ENCODE results near the gene MUCL3.
"Not testable (repeated sequence)": the region's sequence is repeated elsewhere in the genome, so short reads cannot be mapped to it uniquely, and the experiment has no call there.

MUCL3 gene

DNA sequence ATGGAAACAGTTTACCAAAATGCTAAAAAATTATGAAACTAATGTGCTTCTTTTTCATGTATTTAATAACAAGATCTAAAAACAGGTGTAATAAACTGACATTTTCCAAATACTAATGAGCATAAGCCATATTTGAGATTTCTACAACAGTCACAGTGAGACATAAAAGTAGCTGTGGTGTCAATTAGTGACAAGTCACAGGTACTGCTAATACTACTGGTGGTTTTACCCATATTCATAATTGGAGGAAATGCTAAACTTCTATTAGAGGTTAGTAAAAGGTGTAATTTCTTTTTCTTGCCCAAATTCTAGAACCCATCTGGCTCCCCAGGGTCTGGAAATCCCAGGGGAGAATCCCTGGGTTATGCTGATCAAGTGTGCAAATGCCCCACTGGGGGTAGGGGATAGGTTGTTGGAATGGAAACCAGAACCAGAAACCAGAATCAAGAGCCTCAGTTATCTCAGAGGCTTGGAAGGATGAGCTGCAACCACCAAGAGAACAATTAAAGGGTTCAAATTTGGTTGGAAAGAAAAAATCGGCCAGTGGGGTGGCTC lies 39.8 kb upstream of the MUCL3 start:
- peaks cover 29% of the 10 kb centered on the region for H3K36me3 Mint-ChIP-seq (ENCODE audit: low read depth)
- H3K4me1 Mint-ChIP-seq: no peaks in the 10 kb centered on the region
- H3K4me3 Mint-ChIP-seq: no peak overlapping the region
- H3K9me3 Mint-ChIP-seq: no peaks in the 10 kb centered on the region
- TF ChIP-seq, protein P1, sequence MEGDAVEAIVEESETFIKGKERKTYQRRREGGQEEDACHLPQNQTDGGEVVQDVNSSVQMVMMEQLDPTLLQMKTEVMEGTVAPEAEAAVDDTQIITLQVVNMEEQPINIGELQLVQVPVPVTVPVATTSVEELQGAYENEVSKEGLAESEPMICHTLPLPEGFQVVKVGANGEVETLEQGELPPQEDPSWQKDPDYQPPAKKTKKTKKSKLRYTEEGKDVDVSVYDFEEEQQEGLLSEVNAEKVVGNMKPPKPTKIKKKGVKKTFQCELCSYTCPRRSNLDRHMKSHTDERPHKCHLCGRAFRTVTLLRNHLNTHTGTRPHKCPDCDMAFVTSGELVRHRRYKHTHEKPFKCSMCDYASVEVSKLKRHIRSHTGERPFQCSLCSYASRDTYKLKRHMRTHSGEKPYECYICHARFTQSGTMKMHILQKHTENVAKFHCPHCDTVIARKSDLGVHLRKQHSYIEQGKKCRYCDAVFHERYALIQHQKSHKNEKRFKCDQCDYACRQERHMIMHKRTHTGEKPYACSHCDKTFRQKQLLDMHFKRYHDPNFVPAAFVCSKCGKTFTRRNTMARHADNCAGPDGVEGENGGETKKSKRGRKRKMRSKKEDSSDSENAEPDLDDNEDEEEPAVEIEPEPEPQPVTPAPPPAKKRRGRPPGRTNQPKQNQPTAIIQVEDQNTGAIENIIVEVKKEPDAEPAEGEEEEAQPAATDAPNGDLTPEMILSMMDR (IDR thresholded peaks at IDR 0.05; ENCODE audit: unreplicated experiment in 3 of 3): no peak
- H3K27ac Mint-ChIP-seq: no peak overlapping the region
- no peaks in the 10 kb centered on the region for H3K27me3 Mint-ChIP-seq (ENCODE audit: low read depth)

DNA sequence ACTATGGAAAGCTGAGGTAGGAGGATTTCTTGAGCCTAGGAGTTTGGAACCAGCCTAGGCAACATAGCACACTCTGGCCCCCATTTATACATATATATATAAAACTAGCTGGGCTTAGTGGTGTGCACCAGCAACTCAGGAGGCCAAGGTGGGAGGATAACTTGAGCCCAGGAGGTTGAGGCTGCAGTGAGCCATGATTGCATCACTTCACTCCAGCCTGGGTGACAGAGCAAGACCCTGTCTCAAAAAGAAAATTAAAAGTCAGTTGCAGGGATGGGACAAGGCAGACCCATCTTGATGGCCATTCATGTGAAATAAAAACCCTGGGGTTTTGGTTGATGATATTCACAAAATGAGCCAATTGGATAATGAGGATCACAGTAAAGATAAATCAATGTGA lies 39.3 kb upstream of the MUCL3 start:
- Mint-ChIP-seq H3K4me1 (no peaks in the 10 kb centered on the region), H3K4me3 (no peak overlapping the region), H3K27me3 (ENCODE audit: low read depth) (no peaks in the 10 kb centered on the region), H3K36me3 (ENCODE audit: low read depth) (peaks cover 26% of the 10 kb centered on the region), H3K9me3 (no peaks in the 10 kb centered on the region), H3K27ac (no peak overlapping the region)
- TF ChIP-seq, protein P1 (IDR thresholded peaks at IDR 0.05; ENCODE audit: unreplicated experiment in 3 of 3): no peak

DNA sequence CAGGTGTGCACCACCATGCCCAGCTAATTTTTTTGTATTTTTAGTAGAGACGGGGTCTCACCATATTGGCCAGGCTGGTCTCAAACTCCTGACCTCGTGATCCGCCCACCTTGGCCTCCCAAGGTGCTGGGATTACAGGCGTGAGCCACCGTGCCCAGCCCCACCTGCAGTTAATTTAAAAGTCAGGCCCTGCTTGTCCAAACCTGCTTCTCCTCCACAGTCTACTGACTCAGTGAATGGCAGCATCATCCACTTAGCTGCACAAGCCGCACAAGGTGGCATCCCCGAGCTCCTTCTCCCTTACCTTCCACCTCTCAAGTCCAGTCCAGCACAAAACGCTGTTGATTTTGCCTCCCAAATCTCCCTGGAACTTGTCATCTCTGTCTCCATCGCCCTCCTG lies 38.6 kb upstream of the MUCL3 start:
- not testable (repeated sequence) for H3K27me3 Mint-ChIP-seq (ENCODE audit: low read depth); H3K27ac Mint-ChIP-seq; H3K4me1 Mint-ChIP-seq; H3K4me3 Mint-ChIP-seq; H3K9me3 Mint-ChIP-seq
- H3K36me3 Mint-ChIP-seq (ENCODE audit: low read depth): peaks cover 22% of the 10 kb centered on the region

DNA sequence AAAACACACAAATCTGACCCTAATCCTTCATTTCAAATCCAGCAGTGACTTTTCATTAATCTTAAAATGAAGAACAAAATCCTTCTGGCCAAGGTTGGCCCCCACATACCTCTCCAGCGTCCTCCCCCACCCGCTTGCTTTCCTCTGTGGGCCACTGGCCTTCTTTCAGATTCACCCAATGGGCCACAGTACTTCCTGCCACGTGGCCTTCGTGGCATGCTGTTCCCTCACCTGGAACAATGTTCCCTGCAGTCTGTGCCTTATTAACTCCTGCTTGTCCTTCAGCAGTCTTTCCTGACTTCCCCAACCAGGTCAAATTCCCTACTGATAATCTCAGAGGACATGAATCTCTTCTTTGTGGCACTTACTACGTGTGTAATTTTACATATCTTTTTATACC lies 38.1 kb upstream of the MUCL3 start:
- Mint-ChIP-seq H3K27me3 (ENCODE audit: low read depth) (no peaks in the 10 kb centered on the region), H3K9me3 (no peaks in the 10 kb centered on the region), H3K27ac (no peak overlapping the region), H3K36me3 (ENCODE audit: low read depth) (peaks cover 22% of the 10 kb centered on the region), H3K4me3 (no peak overlapping the region), H3K4me1 (peaks cover under 1% of the 10 kb centered on the region)
- TF ChIP-seq, protein P1 (IDR thresholded peaks at IDR 0.05; ENCODE audit: unreplicated experiment in 3 of 3): no peak

DNA sequence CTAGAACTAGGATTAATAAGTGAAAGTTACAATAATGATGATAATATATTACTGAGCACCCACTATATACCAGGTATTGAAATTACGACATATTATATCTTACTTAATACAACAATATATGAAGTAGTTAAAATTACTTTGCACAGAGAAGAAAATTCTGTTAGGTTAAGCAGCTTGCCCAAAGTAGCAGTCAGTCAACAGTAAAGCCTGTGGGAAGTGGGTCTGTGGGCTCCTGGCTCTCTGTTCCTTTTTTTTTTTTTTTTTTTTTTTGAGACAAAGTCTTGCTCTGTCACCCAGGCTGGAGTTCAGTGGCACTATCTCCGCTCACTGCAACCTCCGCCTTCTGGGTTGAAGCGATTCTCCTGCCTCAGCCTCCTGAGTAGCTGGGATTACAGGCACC lies 37.5 kb upstream of the MUCL3 start:
- Mint-ChIP-seq H3K36me3 (ENCODE audit: low read depth) (peaks cover 17% of the 10 kb centered on the region), H3K27ac (no peak overlapping the region), H3K4me1 (peaks cover 6% of the 10 kb centered on the region), H3K9me3 (no peaks in the 10 kb centered on the region), H3K4me3 (no peak overlapping the region), H3K27me3 (ENCODE audit: low read depth) (no peaks in the 10 kb centered on the region)
- TF ChIP-seq, protein P1 (IDR thresholded peaks at IDR 0.05; ENCODE audit: unreplicated experiment in 3 of 3): no peak

DNA sequence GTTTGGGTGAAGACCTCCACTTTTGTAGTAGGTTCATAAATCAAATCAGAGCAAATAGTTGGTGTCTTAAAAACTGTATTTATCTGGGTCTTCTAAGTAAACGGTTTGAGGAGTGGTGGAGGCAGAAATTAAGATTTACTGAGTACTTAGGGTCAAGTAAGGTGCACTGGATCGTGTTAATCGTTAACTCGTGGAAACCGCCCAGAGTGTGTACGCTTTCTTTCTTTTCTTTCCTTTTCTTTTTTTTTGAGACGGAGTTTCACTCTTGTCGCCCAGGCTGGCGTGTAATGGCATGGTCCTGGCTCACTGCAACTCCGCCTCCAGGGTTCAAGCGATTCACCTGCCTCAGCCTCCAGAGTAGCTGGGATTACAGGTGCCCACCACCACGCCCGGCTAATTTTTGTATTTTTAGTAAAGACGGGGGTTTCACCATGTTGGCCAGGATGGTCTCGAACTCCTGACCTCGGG lies 33.4 kb upstream of the MUCL3 start:
- H3K9me3 Mint-ChIP-seq; H3K27me3 Mint-ChIP-seq (ENCODE audit: low read depth): not testable (repeated sequence)
- Mint-ChIP-seq H3K36me3 (ENCODE audit: low read depth) (peaks cover 23% of the 10 kb centered on the region), H3K4me3 (peak overlapping the region; percentile 82 to 100 (median 99)), H3K27ac (peak overlapping the region; percentile 43 to 86 (median 84)), H3K4me1 (peaks cover 19% of the 10 kb centered on the region)

DNA sequence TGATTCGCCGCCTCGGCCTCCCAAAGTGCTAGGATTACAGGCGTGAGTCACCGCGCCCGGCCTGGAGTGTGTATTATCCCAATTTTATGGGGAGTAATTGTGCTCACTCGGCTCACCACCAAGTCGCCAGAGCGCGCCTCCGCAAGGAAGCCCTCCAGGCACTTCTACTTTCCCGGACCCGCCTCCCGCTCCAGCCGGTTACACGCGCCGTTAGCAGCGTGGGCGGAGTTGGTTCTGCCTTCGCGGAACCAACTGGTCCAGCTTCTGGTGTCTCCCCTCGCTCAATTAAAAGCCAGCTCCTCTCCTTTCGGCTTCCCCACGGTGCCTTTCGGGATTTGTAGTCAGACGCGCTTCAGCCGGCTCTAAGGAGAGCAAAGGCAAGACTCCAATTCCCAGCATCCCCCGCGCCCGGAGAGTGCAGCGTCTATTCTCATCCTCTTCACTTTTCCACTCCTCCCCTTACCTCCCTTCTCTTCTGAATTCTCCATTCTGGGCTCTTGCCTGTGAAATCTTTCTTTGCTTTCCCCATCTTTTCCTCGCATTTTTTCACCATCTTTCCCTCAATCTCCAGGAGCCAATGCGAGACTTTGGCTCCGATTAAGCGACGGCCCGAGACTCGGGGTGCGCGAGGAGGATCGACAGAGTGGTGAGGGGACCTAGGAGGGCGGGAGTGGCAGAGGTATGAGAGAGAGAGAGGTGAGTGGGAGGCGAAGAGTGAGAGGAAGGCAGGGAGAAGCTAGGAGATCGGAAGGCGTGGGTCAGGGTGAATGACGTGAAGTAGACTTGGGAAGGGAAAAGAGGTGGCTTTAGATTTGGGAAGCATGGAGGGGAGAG lies 32.8 kb upstream of the MUCL3 start, which contains the start of gene GTF2H4:
Gene GTF2H4, plus strand, starts transcription at position 450 of the 834 bp plus-strand sequence.
- peak within 1 kb of the TSS; percentile 98 to 100 (median 99) for H3K4me3 Mint-ChIP-seq
- peaks cover 23% of the 10 kb centered on the region for H3K4me1 Mint-ChIP-seq
- H3K9me3 Mint-ChIP-seq: no peaks in the 10 kb centered on the region

More for the DNA sequence above, 32.8 kb upstream of the MUCL3 start, which contains the start of gene GTF2H4:
- Mint-ChIP-seq H3K27me3 (ENCODE audit: low read depth) (no peaks in the 10 kb centered on the region), H3K36me3 (ENCODE audit: low read depth) (peaks cover 26% of the 10 kb centered on the region), H3K27ac (peak within 1 kb of the TSS; percentile 43 to 86 (median 86))
- TF ChIP-seq, protein P1 (IDR thresholded peaks at IDR 0.05; ENCODE audit: unreplicated experiment in 3 of 3): no peak
